Breast epithelium (tissue), 4 donors: ENCODE measurements around the gene NELL1. TPM values are rescaled to one million over a fixed set of nuclear protein-coding genes. Genes with fewer than 3 reads are reported as not detected.

Source experiments
- DNase-seq, 2 donors: peaks; one replicate each; pipeline ENCODE4 v3.0.0-alpha.2; 2019; ENCODE audit warnings: low spot score in 2 of 2
- H3K27ac ChIP-seq, 2 donors: fragments of 200-600 bp; sonication (generic) in 1 of 2; one replicate each; pipeline ENCODE4 v1.5.1; 2016 to 2019; ENCODE audit warnings: mild to moderate bottlenecking in 1 of 2
- H3K27me3 ChIP-seq, 2 donors: fragments of 200-600 bp; sonication (generic) in 1 of 2; one replicate each; pipeline versions ENCODE4 v1.5.1 to v1.6.0; 2017 to 2019; ENCODE audit warnings: control low read depth in 1 of 2, mild to moderate bottlenecking in 1 of 2
- H3K36me3 ChIP-seq: fragments of 200-600 bp; one replicate; pipeline ENCODE4 v1.5.1; 2019
- H3K4me1 ChIP-seq, 2 donors: fragments of 200-600 bp; sonication (generic); one replicate each; pipeline ENCODE4 v1.5.1; 2016 to 2019; ENCODE audit warnings: control low read depth in 1 of 2
- H3K4me3 ChIP-seq, 3 donors: fragments of 200-600 bp; sonication (generic); 1 replicate in 2 of 3; 2 replicates in 1 of 3; pipeline ENCODE4 v1.5.1; 2016 to 2019; ENCODE audit warnings: mild to moderate bottlenecking in 3 of 3, moderate library complexity in 2 of 3
- H3K9me3 ChIP-seq, 2 donors: fragments of 200-600 bp; sonication (generic) in 1 of 2; one replicate each; pipeline ENCODE4 v1.5.1; 2016 to 2019; ENCODE audit warnings: control low read depth in 1 of 2
- CTCF ChIP-seq, 3 donors: fragments of 450-650 bp; IDR thresholded peaks; one replicate each; pipeline ENCODE4 v1.5.1; 2016 to 2017; ENCODE audit warnings: antibody characterized with exemption in 3 of 3, mild to moderate bottlenecking in 3 of 3, moderate library complexity in 3 of 3
- POLR2A ChIP-seq: fragments of 450-650 bp; IDR thresholded peaks from one replicate; pipeline ENCODE4 v1.6.1; 2016; ENCODE audit warnings: antibody characterized with exemption, mild to moderate bottlenecking, moderate library complexity
- POLR2AphosphoS5 ChIP-seq, 3 donors: sonication (generic); formaldehyde crosslinking; IDR thresholded peaks; one replicate each; pipeline ENCODE4 v1.6.1; 2017; ENCODE audit warnings: antibody characterized with exemption in 3 of 3
- intact Hi-C: fragments of 100-400 bp; cut with DNase I; formaldehyde crosslinking; loops from one replicate; pipeline ENCODE4 v1.15.1; 2023; ENCODE audit warnings: low total_unique reads
- total RNA-seq, 3 donors: library from RNA; depleted of rRNA; stranded (reverse); fragments of >200 nt; gene quantifications; one replicate each; pipeline ENCODE4 v1.1.0, GENCODE V29; 2016

The NELL1 gene
- total RNA-seq, 3 donors from 2014 or later: 0.15 TPM; not detected in 2

- no peaks in the 10 kb centered on the region for H3K36me3 ChIP-seq
- no peaks in the 10 kb centered on the region for H3K4me1 ChIP-seq
- TF ChIP-seq POLR2AphosphoS5 (IDR thresholded peaks at IDR 0.05) (no peak), POLR2A (no peak), CTCF (IDR thresholded peaks at IDR 0.05) (no peak)
- no peaks in the 10 kb centered on the region for H3K27me3 ChIP-seq
- intact Hi-C loops: no loop called here
- no peak overlapping the region for H3K4me3 ChIP-seq
- H3K27ac ChIP-seq: no peak overlapping the region
- H3K9me3 ChIP-seq: no peaks in the 10 kb centered on the region
- DNase-seq: no peak
These were observed 210.7 kb downstream of the NELL1 start for GRCh38 chr11:20880094-20880493.

- Histone ChIP-seq H3K36me3 (no peaks in the 10 kb centered on the region), H3K27me3 (no peaks in the 10 kb centered on the region), H3K9me3 (no peaks in the 10 kb centered on the region), H3K4me1 (no peaks in the 10 kb centered on the region), H3K4me3 (no peak overlapping the region), H3K27ac (no peak overlapping the region)
- intact Hi-C loops: no loop called here
- TF ChIP-seq POLR2AphosphoS5 (IDR thresholded peaks at IDR 0.05) (no peak), CTCF (IDR thresholded peaks at IDR 0.05) (no peak), POLR2A (no peak)
- DNase-seq: no peak
These were observed 212.1 kb downstream of the NELL1 start for GRCh38 chr11:20881328-20882079.

GRCh38 chr11:20887137-20887536 is 217.8 kb downstream of the NELL1 start:
- Histone ChIP-seq H3K27me3 (no peaks in the 10 kb centered on the region), H3K36me3 (no peaks in the 10 kb centered on the region), H3K4me1 (no peaks in the 10 kb centered on the region), H3K4me3 (no peak overlapping the region), H3K9me3 (no peaks in the 10 kb centered on the region), H3K27ac (no peak overlapping the region)
- intact Hi-C loops: no loop called here
- no peak for TF ChIP-seq POLR2AphosphoS5 (IDR thresholded peaks at IDR 0.05)
- no peak for DNase-seq

- Histone ChIP-seq H3K9me3 (peaks cover 0 to 3% of the 10 kb centered on the region in 2 donors), H3K36me3 (no peaks in the 10 kb centered on the region)
- intact Hi-C loops: no loop called here
These were observed 224.9 kb downstream of the NELL1 start for GRCh38 chr11:20894296-20894695.

GRCh38 chr11:20909995-20910726 is 240.8 kb downstream of the NELL1 start:
- no peak for DNase-seq
- no peak overlapping the region for H3K27ac ChIP-seq
- TF ChIP-seq CTCF (IDR thresholded peaks at IDR 0.05): no peak
- H3K27me3 ChIP-seq: no peaks in the 10 kb centered on the region
- no peaks in the 10 kb centered on the region for H3K4me1 ChIP-seq
- H3K4me3 ChIP-seq: no peak overlapping the region
- intact Hi-C loops: no loop called here
- H3K9me3 ChIP-seq: peaks cover 0 to 8% of the 10 kb centered on the region in 2 donors
- no peaks in the 10 kb centered on the region for H3K36me3 ChIP-seq

More at GRCh38 chr11:20894296-20894695, 224.9 kb downstream of the NELL1 start:
- Histone ChIP-seq H3K4me3 (no peak overlapping the region), H3K27ac (no peak overlapping the region), H3K27me3 (no peaks in the 10 kb centered on the region), H3K4me1 (no peaks in the 10 kb centered on the region)
- TF ChIP-seq CTCF (IDR thresholded peaks at IDR 0.05) (no peak), POLR2A (no peak), POLR2AphosphoS5 (IDR thresholded peaks at IDR 0.05) (no peak)
- DNase-seq: no peak
